RWPE2 (cell line): ENCODE results near the gene NAALADL1.

Experiments
- ATAC-seq: fragments of 200-7000 bp; cut with Tn5 transposase; 3 replicates; pipeline ENCODE4 v1.9.1; 2021; ENCODE audit warnings: low read depth
- DNase-seq: peaks from one replicate; pipeline ENCODE4 v3.0.0-alpha.2; 2020; ENCODE audit warnings: low spot score
- H3K27ac ChIP-seq: fragments of 450-650 bp; 2 replicates; pipeline ENCODE4 v1.5.1; 2017; ENCODE audit warnings: mild to moderate bottlenecking; ENCODE audit not compliant: poor library complexity, severe bottlenecking
- H3K27me3 ChIP-seq: fragments of 250-450 bp; sonication (Bioruptor Pico); 2 replicates; pipeline ENCODE4 v1.5.1; 2021; ENCODE audit warnings: mild to moderate bottlenecking, moderate library complexity; ENCODE audit not compliant: insufficient read depth, poor library complexity, severe bottlenecking
- H3K36me3 ChIP-seq: fragments of 250-450 bp; sonication (Bioruptor Pico); 2 replicates; pipeline ENCODE4 v1.5.1; 2020; ENCODE audit warnings: low read depth, mild to moderate bottlenecking, moderate library complexity
- H3K4me1 ChIP-seq: fragments of 250-450 bp; sonication (Bioruptor Pico); 2 replicates; pipeline ENCODE4 v1.5.1; 2021; ENCODE audit warnings: mild to moderate bottlenecking, moderate library complexity; ENCODE audit not compliant: insufficient read depth, poor library complexity, severe bottlenecking
- H3K4me3 ChIP-seq: fragments of 250-450 bp; sonication (Bioruptor Pico); 2 replicates; pipeline ENCODE4 v1.5.1; 2021; ENCODE audit warnings: mild to moderate bottlenecking, moderate library complexity; ENCODE audit not compliant: severe bottlenecking
- H3K9me3 ChIP-seq: fragments of 250-450 bp; sonication (Bioruptor Pico); 2 replicates; pipeline ENCODE4 v1.5.1; 2021; ENCODE audit warnings: mild to moderate bottlenecking, moderate library complexity; ENCODE audit not compliant: severe bottlenecking
- TF ChIP-seq, protein P1 (sequence below): fragments of 450-650 bp; IDR thresholded peaks from one replicate; pipeline ENCODE4 v1.5.1; 2017; ENCODE audit warnings: mild to moderate bottlenecking, moderate library complexity; ENCODE audit not compliant: poor library complexity, severe bottlenecking

Gene NAALADL1

GRCh38 chr11:65087216-65087615, 28.9 kb upstream of the NAALADL1 start:
- peaks cover 13% of the 10 kb centered on the region for H3K4me1 ChIP-seq
- ATAC-seq: no peak
- no peaks in the 10 kb centered on the region for H3K27me3 ChIP-seq
- no peak overlapping the region for H3K27ac ChIP-seq
- TF ChIP-seq, protein P1, sequence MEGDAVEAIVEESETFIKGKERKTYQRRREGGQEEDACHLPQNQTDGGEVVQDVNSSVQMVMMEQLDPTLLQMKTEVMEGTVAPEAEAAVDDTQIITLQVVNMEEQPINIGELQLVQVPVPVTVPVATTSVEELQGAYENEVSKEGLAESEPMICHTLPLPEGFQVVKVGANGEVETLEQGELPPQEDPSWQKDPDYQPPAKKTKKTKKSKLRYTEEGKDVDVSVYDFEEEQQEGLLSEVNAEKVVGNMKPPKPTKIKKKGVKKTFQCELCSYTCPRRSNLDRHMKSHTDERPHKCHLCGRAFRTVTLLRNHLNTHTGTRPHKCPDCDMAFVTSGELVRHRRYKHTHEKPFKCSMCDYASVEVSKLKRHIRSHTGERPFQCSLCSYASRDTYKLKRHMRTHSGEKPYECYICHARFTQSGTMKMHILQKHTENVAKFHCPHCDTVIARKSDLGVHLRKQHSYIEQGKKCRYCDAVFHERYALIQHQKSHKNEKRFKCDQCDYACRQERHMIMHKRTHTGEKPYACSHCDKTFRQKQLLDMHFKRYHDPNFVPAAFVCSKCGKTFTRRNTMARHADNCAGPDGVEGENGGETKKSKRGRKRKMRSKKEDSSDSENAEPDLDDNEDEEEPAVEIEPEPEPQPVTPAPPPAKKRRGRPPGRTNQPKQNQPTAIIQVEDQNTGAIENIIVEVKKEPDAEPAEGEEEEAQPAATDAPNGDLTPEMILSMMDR: no peak
- no peak for DNase-seq
- H3K9me3 ChIP-seq: no peaks in the 10 kb centered on the region
- no peak overlapping the region for H3K4me3 ChIP-seq
- H3K36me3 ChIP-seq: peaks cover 33% of the 10 kb centered on the region

DNA sequence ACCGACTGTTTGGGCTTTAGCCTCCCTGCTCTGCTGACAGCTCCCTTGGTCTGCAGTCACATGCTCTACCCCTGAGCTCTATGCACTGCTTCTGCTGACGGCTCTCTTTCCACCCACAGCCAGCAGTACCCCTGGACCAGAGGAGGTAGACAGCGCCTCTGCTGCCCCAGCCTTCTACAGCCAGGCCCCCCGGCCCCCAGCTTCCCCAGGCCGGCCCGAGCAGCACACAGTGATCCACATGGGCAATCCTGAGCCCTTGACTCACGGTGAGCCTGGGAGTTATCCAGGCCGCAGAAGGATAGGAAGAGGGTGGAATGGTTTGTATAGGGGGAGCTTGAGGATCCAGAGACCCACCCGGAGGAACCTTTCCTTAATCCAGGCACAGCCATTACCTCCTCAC, 28.5 kb upstream of the NAALADL1 start:
- ATAC-seq (no peak), DNase-seq (no peak)
- H3K4me1 ChIP-seq: peaks cover 13% of the 10 kb centered on the region
- H3K36me3 ChIP-seq: peaks cover 37% of the 10 kb centered on the region
- TF ChIP-seq, protein P1: no peak
- H3K4me3 ChIP-seq: no peak overlapping the region
- no peaks in the 10 kb centered on the region for H3K27me3 ChIP-seq
- H3K27ac ChIP-seq: no peak overlapping the region
- H3K9me3 ChIP-seq: no peaks in the 10 kb centered on the region

- no peak overlapping the region for H3K27ac ChIP-seq
- TF ChIP-seq, protein P1: no peak
- ATAC-seq: no peak
- DNase-seq: no peak
- H3K4me1 ChIP-seq: peaks cover 13% of the 10 kb centered on the region
- no peak overlapping the region for H3K4me3 ChIP-seq
- no peaks in the 10 kb centered on the region for H3K27me3 ChIP-seq
- no peaks in the 10 kb centered on the region for H3K9me3 ChIP-seq
- peaks cover 49% of the 10 kb centered on the region for H3K36me3 ChIP-seq
Observed at GRCh38 chr11:65085446-65085845, 27.1 kb upstream of the NAALADL1 start.

- H3K4me1 ChIP-seq: peaks cover 13% of the 10 kb centered on the region
- peak overlapping the region; percentile 65 for H3K27ac ChIP-seq
- peak overlapping the region; percentile 78 for H3K4me3 ChIP-seq
- H3K27me3 ChIP-seq: no peaks in the 10 kb centered on the region
- no peaks in the 10 kb centered on the region for H3K9me3 ChIP-seq
- TF ChIP-seq, protein P1: no peak
- H3K36me3 ChIP-seq: peaks cover 55% of the 10 kb centered on the region
- DNase-seq (no peak), ATAC-seq (peak; percentile 3; the same call in 1 of the 3 replicates)
Observed at GRCh38 chr11:65084598-65085375, 26.4 kb upstream of the NAALADL1 start.

DNA sequence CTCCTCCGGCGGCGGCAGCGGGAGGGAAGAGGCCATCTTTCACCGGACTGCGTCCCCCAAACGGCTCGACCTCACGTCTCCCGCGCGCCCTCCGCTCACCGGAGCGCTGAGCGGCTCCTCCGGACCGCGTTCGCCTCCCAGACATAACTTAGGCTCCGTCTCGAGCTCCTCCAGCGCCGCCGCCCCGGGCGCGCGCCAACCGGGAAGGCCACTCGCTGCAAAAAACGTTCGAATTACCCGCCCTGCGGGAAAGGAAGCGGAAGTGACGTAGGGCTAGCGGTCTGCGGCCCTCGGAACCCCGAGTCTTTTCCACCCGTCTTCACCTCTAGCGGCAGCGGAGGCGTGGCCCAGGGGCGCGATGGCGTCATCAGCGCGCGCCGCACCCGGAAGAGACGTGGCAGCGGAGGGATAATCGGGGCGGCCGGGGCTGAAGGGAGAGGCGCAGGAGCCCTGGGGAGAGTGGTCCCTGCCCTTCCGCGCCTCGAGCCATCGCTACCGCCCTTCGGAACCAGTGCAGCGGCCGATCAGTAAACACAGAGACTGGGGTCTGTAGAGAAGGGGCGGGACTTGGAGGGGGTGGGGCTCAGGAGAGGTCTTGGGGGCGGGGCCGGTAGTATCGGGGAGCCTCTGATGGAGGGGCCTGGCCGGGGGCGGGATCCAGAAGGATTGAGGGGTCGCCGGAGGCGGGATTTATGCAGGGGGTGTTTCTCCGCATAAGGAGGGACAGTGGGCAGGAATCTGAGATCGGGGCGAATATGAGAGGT, 25.7 kb upstream of the NAALADL1 start, which contains the start of the genes CDCA5 and ZFPL1:
Gene CDCA5 (minus strand): TSS at position 207 of the 764 bp plus-strand sequence. CDS start 62 bp downstream, at position 145.
Gene ZFPL1 (plus strand): TSS at position 389 of the 764 bp plus-strand sequence. CDS start 477 bp downstream, outside the sequence.
- H3K4me1 ChIP-seq: peaks cover 13% of the 10 kb centered on the region
- H3K27me3 ChIP-seq: no peaks in the 10 kb centered on the region
- peak within 1 kb of the TSS; percentile 78 for H3K4me3 ChIP-seq
- H3K9me3 ChIP-seq: no peaks in the 10 kb centered on the region
- peak within 1 kb of the TSS; percentile 65 for H3K27ac ChIP-seq
- TF ChIP-seq, protein P1: no peak
- peaks cover 63% of the 10 kb centered on the region for H3K36me3 ChIP-seq
- DNase-seq (peak; percentile 91), ATAC-seq (peak; percentile 82)
